ENCODE results near the gene NUCKS1. TPM values are rescaled to one million over a fixed set of nuclear protein-coding genes. Genes with fewer than 3 reads are reported as not detected.

The NUCKS1 gene
- polyA plus RNA-seq, 1 donor from 2014 or later = 134 TPM

GRCh38 chr1:205744403-205744802 lies 5.6 kb downstream of the NUCKS1 start:
- Histone ChIP-seq H3K79me2 (replicated peaks; ENCODE audit: insufficient read depth, low read length) (peaks cover 88% of the 10 kb centered on the region), H3K27me3 (ENCODE audit: insufficient read depth, low read depth, low read length) (no peaks in the 10 kb centered on the region), H4K20me1 (ENCODE audit: insufficient read depth) (peaks cover 23% of the 10 kb centered on the region), H3K27ac (ENCODE audit: low read length) (no peak overlapping the region), H3F3A (ENCODE audit: insufficient read depth, low read length, poor library complexity, severe bottlenecking) (no peaks in the 10 kb centered on the region), H2AFZ (ENCODE audit: low read depth, low read length) (no peak overlapping the region), H3K9me2 (ENCODE audit: insufficient read depth, low read length) (no peaks in the 10 kb centered on the region), H3K9me3 (ENCODE audit: low read length) (no peaks in the 10 kb centered on the region), H3K9ac (ENCODE audit: low read length) (no peak overlapping the region), H3K36me3 (ENCODE audit: insufficient read depth, low read length) (no peaks in the 10 kb centered on the region), H3K4me2 (ENCODE audit: low read length) (no peak overlapping the region), H3K4me3 (ENCODE audit: low read length) (no peak overlapping the region)
- TF ChIP-seq POLR2AphosphoS5 (IDR thresholded peaks at IDR 0.05) (no peak), RAD21 (conservative IDR thresholded peaks at IDR 0.05) (no peak), CTCF (IDR thresholded peaks at IDR 0.05; ENCODE audit: poor library complexity, severe bottlenecking) (no peak), REST (IDR thresholded peaks at IDR 0.05; ENCODE audit: borderline replicate concordance) (no peak), MXI1 (conservative IDR thresholded peaks at IDR 0.05; ENCODE audit: poor library complexity, severe bottlenecking) (no peak), EP300 (conservative IDR thresholded peaks at IDR 0.05; ENCODE audit: poor library complexity, severe bottlenecking) (no peak), TAF1 (IDR thresholded peaks at IDR 0.05; ENCODE audit: low read depth) (no peak), SMC3 (conservative IDR thresholded peaks at IDR 0.05; ENCODE audit: poor library complexity) (no peak), EZH2 (IDR thresholded peaks at IDR 0.05; ENCODE audit: borderline replicate concordance, insufficient read depth, low read length, poor library complexity, severe bottlenecking) (no peak)

- H3K4me2 ChIP-seq (ENCODE audit: low read length) = no peak overlapping the region
- H3K27ac ChIP-seq (ENCODE audit: low read length) = no peak overlapping the region
- no peaks in the 10 kb centered on the region for H3K9me3 ChIP-seq (ENCODE audit: low read length)
- no peak overlapping the region for H3K9ac ChIP-seq (ENCODE audit: low read length)
- no peaks in the 10 kb centered on the region for H3K36me3 ChIP-seq (ENCODE audit: insufficient read depth, low read length)
- H3K79me2 ChIP-seq (replicated peaks; ENCODE audit: insufficient read depth, low read length) = peaks cover 93% of the 10 kb centered on the region
- no peaks in the 10 kb centered on the region for H3F3A ChIP-seq (ENCODE audit: insufficient read depth, low read length, poor library complexity, severe bottlenecking)
- no peaks in the 10 kb centered on the region for H3K9me2 ChIP-seq (ENCODE audit: insufficient read depth, low read length)
- H4K20me1 ChIP-seq (ENCODE audit: insufficient read depth) = peaks cover 20% of the 10 kb centered on the region
- no peak overlapping the region for H3K4me3 ChIP-seq (ENCODE audit: low read length)
- no peak overlapping the region for H2AFZ ChIP-seq (ENCODE audit: low read depth, low read length)
- H3K27me3 ChIP-seq (ENCODE audit: insufficient read depth, low read depth, low read length) = no peaks in the 10 kb centered on the region
- TF ChIP-seq TAF1 (IDR thresholded peaks at IDR 0.05; ENCODE audit: low read depth) (no peak), MXI1 (conservative IDR thresholded peaks at IDR 0.05; ENCODE audit: poor library complexity, severe bottlenecking) (no peak), REST (IDR thresholded peaks at IDR 0.05; ENCODE audit: borderline replicate concordance) (no peak), EZH2 (IDR thresholded peaks at IDR 0.05; ENCODE audit: borderline replicate concordance, insufficient read depth, low read length, poor library complexity, severe bottlenecking) (no peak), CTCF (IDR thresholded peaks at IDR 0.05; ENCODE audit: poor library complexity, severe bottlenecking) (no peak), POLR2AphosphoS5 (IDR thresholded peaks at IDR 0.05) (no peak), EP300 (conservative IDR thresholded peaks at IDR 0.05; ENCODE audit: poor library complexity, severe bottlenecking) (no peak), SMC3 (conservative IDR thresholded peaks at IDR 0.05; ENCODE audit: poor library complexity) (no peak), RAD21 (conservative IDR thresholded peaks at IDR 0.05) (no peak)
Observed at GRCh38 chr1:205743977-205744376, 6.0 kb downstream of the NUCKS1 start.

All from neural cell (in vitro differentiated cells).